Esophagus muscularis mucosa (tissue), 3 donors: ENCODE results near the gene FAM180B.

ENCODE experiments used
- POLR2A ChIP-seq: fragments of 450-650 bp; IDR thresholded peaks from one replicate; pipeline ENCODE4 v1.6.1; 2017; ENCODE audit warnings: antibody characterized with exemption, moderate library complexity, mild to moderate bottlenecking, low read depth
- TF ChIP-seq, protein P1 (sequence below), 3 experiments: fragments of 200-600 bp in 2 of 3; fragments of 450-650 bp in 1 of 3; sonication (generic) in 2 of 3; IDR thresholded peaks; one replicate each; pipeline ENCODE4 v1.5.1; 2017 to 2019; ENCODE audit warnings: antibody characterized with exemption in 3 of 3, mild to moderate bottlenecking in 2 of 3, moderate library complexity in 1 of 3

DNA sequence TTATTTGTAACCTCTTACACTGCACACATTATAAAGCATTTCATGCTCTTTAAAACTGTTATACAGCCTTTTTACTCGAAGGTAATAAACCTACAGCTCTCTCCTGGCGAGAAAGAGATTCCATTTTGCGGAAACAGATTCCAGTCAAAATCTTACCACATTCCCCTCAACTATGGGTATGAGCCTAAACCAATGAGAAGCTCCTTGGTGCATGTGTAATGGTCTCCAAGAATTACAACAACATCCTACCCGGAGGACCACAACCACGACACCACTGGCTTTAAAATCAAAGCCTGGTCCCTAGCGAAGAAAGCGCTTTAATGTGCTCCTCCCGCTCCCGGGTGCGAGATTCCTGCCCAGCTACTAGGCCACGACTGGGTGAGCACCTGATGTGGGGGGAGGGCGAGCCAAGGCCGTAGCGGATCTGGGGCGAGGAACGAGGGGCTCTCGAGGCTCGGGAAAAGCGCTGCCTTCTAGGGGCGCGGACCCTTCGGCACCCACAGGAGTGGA, 34.4 kb upstream of the FAM180B start:
- TF ChIP-seq, protein P1, sequence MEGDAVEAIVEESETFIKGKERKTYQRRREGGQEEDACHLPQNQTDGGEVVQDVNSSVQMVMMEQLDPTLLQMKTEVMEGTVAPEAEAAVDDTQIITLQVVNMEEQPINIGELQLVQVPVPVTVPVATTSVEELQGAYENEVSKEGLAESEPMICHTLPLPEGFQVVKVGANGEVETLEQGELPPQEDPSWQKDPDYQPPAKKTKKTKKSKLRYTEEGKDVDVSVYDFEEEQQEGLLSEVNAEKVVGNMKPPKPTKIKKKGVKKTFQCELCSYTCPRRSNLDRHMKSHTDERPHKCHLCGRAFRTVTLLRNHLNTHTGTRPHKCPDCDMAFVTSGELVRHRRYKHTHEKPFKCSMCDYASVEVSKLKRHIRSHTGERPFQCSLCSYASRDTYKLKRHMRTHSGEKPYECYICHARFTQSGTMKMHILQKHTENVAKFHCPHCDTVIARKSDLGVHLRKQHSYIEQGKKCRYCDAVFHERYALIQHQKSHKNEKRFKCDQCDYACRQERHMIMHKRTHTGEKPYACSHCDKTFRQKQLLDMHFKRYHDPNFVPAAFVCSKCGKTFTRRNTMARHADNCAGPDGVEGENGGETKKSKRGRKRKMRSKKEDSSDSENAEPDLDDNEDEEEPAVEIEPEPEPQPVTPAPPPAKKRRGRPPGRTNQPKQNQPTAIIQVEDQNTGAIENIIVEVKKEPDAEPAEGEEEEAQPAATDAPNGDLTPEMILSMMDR (IDR thresholded peaks at IDR 0.05), result no peak
- no peak for TF ChIP-seq POLR2A
